HT1080 (cell line): ENCODE measurements around the gene RFTN1. TPM values are rescaled to one million over a fixed set of nuclear protein-coding genes. Genes with fewer than 3 reads are reported as not detected.

Source experiments
- DNase-seq: peaks from one replicate; pipeline ENCODE4 v3.0.0-alpha.2; 2015; ENCODE audit warnings: low read depth
- total RNA-seq: library from RNA; depleted of rRNA; stranded (reverse); fragments of >200 nt; shearing (Covaris generic); gene quantifications from 2 replicates; pipeline ENCODE4 v1.2.3, GENCODE V29; 2014

The RFTN1 gene
- total RNA-seq, 1 experiment from 2014 or later: 43.8 TPM

DNA sequence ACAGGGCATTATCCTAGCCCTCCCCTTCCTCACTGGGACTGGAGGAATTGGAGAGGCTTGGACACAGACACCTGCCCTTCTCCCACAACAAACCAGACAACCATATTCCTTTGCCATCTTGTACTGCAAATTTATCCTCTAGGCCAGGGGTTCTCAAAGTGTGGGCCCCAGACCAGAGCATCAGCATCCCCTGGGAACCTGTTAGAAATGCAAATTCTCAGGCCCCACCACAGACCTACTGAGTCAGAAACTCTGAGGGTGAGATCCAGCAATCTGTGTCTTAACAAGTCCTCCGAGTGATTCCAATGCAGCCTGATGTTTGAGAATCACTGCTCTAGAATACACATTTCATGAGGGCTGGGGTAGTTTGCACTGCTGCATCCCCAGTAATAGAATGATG, 133.1 kb downstream of the RFTN1 start:
- no peak for DNase-seq

GRCh38 chr3:16379838-16380237, 133.7 kb downstream of the RFTN1 start:
- no peak for DNase-seq

- peak; percentile 62 for DNase-seq
Observed at GRCh38 chr3:16378920-16379319, 134.6 kb downstream of the RFTN1 start.

- DNase-seq: no peak
Observed at GRCh38 chr3:16378415-16378814, 135.1 kb downstream of the RFTN1 start.

GRCh38 chr3:16377847-16378302, 135.6 kb downstream of the RFTN1 start:
- no peak for DNase-seq

DNA sequence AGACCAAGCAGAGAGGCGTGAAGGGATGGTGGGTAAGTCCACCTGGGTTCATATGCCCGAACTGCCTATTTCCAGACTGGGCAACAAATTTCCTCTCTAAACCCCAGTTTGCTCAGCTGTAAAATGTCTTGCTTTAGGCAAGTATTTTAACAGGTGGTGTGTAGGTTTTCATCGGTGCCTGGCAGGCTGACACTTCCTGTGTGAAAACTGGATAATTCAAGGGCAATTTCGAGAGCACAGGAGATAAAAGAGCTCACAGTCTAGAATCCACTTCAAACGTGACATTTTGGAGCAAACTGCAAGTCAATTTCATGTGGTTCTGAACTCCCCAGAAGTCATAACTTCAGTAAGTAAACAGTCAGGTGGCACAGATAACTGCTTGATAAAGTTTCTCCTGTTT, 136.3 kb downstream of the RFTN1 start:
- no peak for DNase-seq

DNA sequence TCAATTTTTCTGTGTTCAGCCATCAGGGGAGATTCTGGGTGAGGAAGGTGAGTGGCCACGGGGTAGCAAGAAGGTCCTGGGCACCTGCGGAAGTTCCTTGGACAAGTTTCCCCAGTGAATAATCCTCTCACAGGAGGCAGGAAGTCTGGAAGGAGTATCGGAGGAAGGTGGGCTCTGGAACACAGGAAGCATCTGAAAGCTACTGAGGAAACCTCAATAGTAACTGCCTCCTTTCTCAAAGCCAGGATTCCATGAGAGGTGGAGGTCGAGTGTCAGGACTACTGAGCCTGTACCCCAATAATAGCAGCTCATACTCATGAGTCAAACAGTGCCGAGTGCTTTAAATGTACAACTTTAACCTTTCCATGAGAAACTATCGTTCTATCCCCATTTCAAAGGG, 137.6 kb downstream of the RFTN1 start:
- DNase-seq: no peak

- no peak for DNase-seq
Observed at GRCh38 chr3:16374935-16375245, 138.6 kb downstream of the RFTN1 start.

GRCh38 chr3:16374047-16374934, 139.2 kb downstream of the RFTN1 start:
- no peak for DNase-seq

DNA sequence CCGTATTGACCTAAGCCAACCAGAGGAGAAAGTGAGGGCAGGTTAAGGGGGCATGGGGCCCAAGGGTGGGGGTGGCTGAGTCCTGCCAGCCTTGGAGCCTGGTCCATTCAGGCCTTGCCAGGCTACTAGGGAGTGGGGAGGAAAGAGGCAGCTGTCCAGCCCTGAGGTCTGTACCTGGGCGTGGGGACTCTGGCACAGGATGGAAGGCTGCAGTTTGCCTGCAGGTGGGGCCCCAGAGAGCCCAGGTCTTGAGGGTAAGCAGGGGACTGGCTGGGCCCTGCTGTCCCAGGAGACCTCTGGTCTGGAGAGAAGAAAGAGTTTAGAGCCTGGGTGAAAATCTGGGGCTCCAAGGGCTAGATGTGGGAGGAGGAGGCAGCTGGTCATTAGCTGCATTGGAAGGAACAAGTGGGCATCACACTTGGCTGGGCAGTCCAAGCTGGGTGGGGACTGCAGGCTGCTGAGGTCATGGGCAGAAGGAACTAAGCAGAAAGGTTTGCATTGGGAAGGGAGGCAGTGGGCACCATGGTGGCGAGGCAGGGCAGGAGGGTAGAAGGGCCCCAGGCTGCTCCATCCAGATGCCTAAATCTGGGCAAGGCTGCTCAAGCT, 140.1 kb downstream of the RFTN1 start:
- DNase-seq: no peak

GRCh38 chr3:16372362-16373292, 140.9 kb downstream of the RFTN1 start:
- no peak for DNase-seq

- DNase-seq: no peak
Observed at GRCh38 chr3:16370872-16371740, 142.4 kb downstream of the RFTN1 start.

DNA sequence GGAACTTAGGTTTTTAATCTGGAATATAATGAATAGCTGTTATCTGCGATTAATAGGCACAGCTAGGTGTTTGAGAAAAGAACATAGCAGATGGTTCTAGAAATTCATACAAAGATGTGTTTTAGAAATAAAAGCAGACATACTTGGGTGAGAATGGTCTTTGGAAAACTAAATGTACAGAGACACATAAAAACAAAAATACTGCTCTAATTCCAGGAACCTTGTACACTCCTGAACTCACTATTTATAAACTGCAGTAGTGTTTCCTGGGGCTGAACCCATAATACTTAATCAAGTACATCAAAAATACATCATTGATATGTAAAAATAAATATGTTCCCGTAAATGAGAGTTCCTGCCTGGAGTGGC, 143.0 kb downstream of the RFTN1 start:
- DNase-seq: no peak

DNA sequence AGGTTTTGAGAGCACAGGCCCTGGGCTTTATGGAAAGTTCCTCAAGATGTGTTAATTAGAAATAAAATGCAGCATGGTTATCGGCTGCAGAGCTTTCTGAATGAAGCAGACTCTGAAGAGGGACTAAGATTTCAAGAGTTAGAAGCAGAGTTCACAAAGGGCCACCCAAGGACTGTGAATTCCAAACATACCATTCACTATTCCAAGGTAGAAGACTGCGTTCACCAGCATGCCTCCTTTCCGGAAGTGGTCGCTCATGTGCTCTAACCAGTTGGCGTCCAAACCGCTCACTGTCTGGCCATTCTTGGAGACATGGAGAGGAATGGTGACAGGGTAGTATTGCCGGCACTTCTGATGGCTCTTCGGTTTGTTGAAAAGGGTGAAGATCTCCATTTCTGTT, 143.6 kb downstream of the RFTN1 start:
- no peak for DNase-seq

- DNase-seq: no peak
Observed at GRCh38 chr3:16369276-16369675, 144.2 kb downstream of the RFTN1 start.

DNA sequence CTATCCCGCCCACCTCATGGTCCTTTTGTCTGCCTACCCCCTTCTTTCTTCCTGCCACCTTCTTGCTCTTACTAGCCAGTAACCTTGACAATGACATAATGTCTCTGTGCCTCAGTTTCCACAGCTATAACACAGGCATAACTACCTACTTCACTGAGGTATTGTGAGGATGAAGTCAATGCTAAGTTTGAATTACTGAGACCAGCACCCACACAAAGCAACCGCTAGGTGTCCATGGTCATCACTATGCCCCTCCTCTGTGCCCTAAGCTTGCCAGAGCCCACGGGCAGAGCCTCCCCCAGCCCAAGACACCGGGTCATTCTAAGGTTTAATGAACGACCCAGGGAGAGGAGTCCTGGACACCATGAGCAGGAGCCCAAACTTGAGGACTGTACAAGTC, 146.9 kb downstream of the RFTN1 start:
- no peak for DNase-seq

GRCh38 chr3:16365491-16366128, 147.9 kb downstream of the RFTN1 start:
- no peak for DNase-seq

GRCh38 chr3:16364963-16365362, 148.5 kb downstream of the RFTN1 start:
- no peak for DNase-seq

GRCh38 chr3:16364323-16364722, 149.2 kb downstream of the RFTN1 start:
- DNase-seq: no peak

GRCh38 chr3:16363636-16364035, 149.9 kb downstream of the RFTN1 start:
- DNase-seq: no peak

DNA sequence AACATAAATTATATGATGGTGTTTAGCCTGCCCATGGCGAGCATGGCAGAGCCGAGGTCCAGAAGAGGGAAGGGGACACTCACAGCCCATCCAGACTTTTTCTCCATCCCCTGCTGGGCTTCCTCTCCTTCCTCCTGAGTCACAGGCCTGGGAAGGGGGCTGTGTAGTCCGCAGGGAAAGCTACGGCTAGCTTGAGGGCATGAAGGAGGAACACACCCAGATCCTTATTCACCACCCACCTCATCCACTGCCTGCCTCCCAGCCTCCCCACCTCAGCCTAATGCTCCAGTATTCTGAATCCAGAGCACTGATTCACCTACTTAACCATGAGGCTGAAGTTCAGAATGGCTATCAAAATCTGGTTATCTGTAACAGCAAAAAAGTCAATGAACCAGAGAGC, 150.7 kb downstream of the RFTN1 start:
- no peak for DNase-seq
